Endothelial cell of umbilical vein (primary cell): Measurements from ENCODE around the gene TMEM239. TPM values are rescaled to one million over a fixed set of nuclear protein-coding genes. Genes with fewer than 3 reads are reported as not detected.

Source experiments
- BruUV-seq: library from RNA; stranded (reverse); fragments of 400-500 nt; replicated peaks from 2 replicates; lab custom pipeline; 2021; lab: Mats Ljungman, UMichigan
- CTCF ChIA-PET: fragments of 300-600, 350-600 bp; sonication (Branson Sonifier 250); formaldehyde crosslinking; loops from one replicate; lab custom pipeline; 2021; ENCODE audit warnings: antibody characterized with exemption, inconsistent platforms; lab: Charles Lee
- POLR2A ChIA-PET: fragments of 300-600, 350-600 bp; sonication (Branson Sonifier 250); formaldehyde crosslinking; loops from one replicate; lab custom pipeline; 2021; ENCODE audit warnings: antibody characterized with exemption, inconsistent platforms; lab: Charles Lee
- DNase-seq: peaks from one replicate; pipeline ENCODE4 v3.0.0-alpha.2; 2011; ENCODE audit warnings: low read depth, low spot score
- FAIRE-seq: peaks from 2 replicates; lab custom pipeline; 2011; peaks lifted over from hg19 to GRCh38; lab: Jason Lieb, UNC
- H2AFZ ChIP-seq: 2 replicates; pipeline ENCODE4 v1.6.0; 2012; ENCODE audit warnings: low read depth, low read length, control low read depth, inconsistent platforms
- H3K27ac ChIP-seq: 2 replicates; pipeline ENCODE4 v1.5.1; 2011; ENCODE audit warnings: low read depth, mild to moderate bottlenecking, control low read depth, low read length, moderate library complexity; ENCODE audit not compliant: insufficient read depth
- H3K27me3 ChIP-seq, 2 experiments: 2 replicates each; pipeline versions ENCODE4 v1.6.0 to v1.6.1; 2011; ENCODE audit warnings: low read length in 2 of 2, mixed read lengths in 1 of 2; ENCODE audit not compliant: control insufficient read depth in 2 of 2, insufficient read depth in 2 of 2
- H3K36me3 ChIP-seq, 2 experiments: 2 replicates in 1 of 2; 3 replicates in 1 of 2; pipeline ENCODE4 v1.5.1; 2011; ENCODE audit warnings: low read length in 2 of 2, mild to moderate bottlenecking in 1 of 2, moderate library complexity in 1 of 2; ENCODE audit not compliant: control insufficient read depth in 2 of 2, insufficient read depth in 2 of 2; ENCODE audit errors: extremely low read depth in 1 of 2
- H3K4me1 ChIP-seq: 3 replicates; pipeline ENCODE4 v1.5.1; 2011; ENCODE audit warnings: mild to moderate bottlenecking, low read length; ENCODE audit not compliant: control insufficient read depth, insufficient read depth; ENCODE audit errors: extremely low read depth
- H3K4me2 ChIP-seq: 2 replicates; pipeline ENCODE4 v1.6.1; 2011; ENCODE audit warnings: low read length, control low read depth, mixed read lengths; ENCODE audit not compliant: insufficient read depth
- H3K4me3 ChIP-seq, 3 experiments: fragments of 200-600 bp in 1 of 3; sonication (generic), shearing (Covaris generic) in 1 of 3; replicated peaks in 1 of 3; 2 replicates each; pipeline ENCODE4 v1.5.1; 2011 to 2016; ENCODE audit warnings: control low read depth in 3 of 3, low read length in 3 of 3, mild to moderate bottlenecking in 2 of 3, inconsistent platforms in 1 of 3, low read depth in 1 of 3, moderate library complexity in 1 of 3; ENCODE audit not compliant: insufficient read depth in 1 of 3
- H3K79me2 ChIP-seq: 2 replicates; pipeline ENCODE4 v1.6.0; 2012; ENCODE audit warnings: low read length, inconsistent platforms; ENCODE audit not compliant: control insufficient read depth, insufficient read depth
- H3K9ac ChIP-seq: replicated peaks from 2 replicates; pipeline ENCODE3; 2011; ENCODE audit warnings: low read length, control low read depth; ENCODE audit not compliant: insufficient read depth; ENCODE audit errors: extremely low read depth
- H3K9me1 ChIP-seq: replicated peaks from 3 replicates; pipeline ENCODE4 v1.6.0; 2011; ENCODE audit warnings: mild to moderate bottlenecking, low read length; ENCODE audit not compliant: control insufficient read depth, insufficient read depth; ENCODE audit errors: extremely low read depth
- H3K9me3 ChIP-seq: replicated peaks from 2 replicates; pipeline ENCODE4 v1.5.1; 2012; ENCODE audit warnings: low read length, inconsistent platforms; ENCODE audit not compliant: control insufficient read depth, insufficient read depth
- H4K20me1 ChIP-seq: replicated peaks from 2 replicates; pipeline ENCODE3; 2011; ENCODE audit warnings: mild to moderate bottlenecking, low read length; ENCODE audit not compliant: control insufficient read depth, insufficient read depth; ENCODE audit errors: extremely low read depth
- CTCF ChIP-seq, 2 donors: IDR thresholded peaks; 1 replicate in 1 of 2; 2 replicates in 1 of 2; pipeline ENCODE4 v1.5.1; 2011; ENCODE audit warnings: low read length in 2 of 2, mild to moderate bottlenecking in 2 of 2, moderate library complexity in 2 of 2, control low read depth in 1 of 2, inconsistent platforms in 1 of 2, low read depth in 1 of 2; ENCODE audit not compliant: insufficient read depth in 1 of 2; ENCODE audit errors: extremely low read depth in 1 of 2
- EZH2 ChIP-seq: IDR thresholded peaks from 2 replicates; pipeline ENCODE4 v1.6.1; 2012; ENCODE audit warnings: borderline replicate concordance, low read depth, mild to moderate bottlenecking, moderate library complexity, low read length, inconsistent platforms; ENCODE audit not compliant: severe bottlenecking
- FOS ChIP-seq: IDR thresholded peaks from 2 replicates; pipeline ENCODE4 v1.6.1; 2011; ENCODE audit warnings: mild to moderate bottlenecking, low read length, moderate library complexity, borderline replicate concordance; ENCODE audit not compliant: insufficient read depth
- GATA2 ChIP-seq: IDR thresholded peaks from 2 replicates; pipeline ENCODE4 v1.7.0; 2011; ENCODE audit warnings: low read depth, mild to moderate bottlenecking, moderate library complexity, mixed read lengths, low read length; ENCODE audit not compliant: insufficient read length, insufficient read depth
- JUN ChIP-seq: IDR thresholded peaks from 2 replicates; pipeline ENCODE4 v1.6.1; 2011; ENCODE audit warnings: borderline replicate concordance, low read depth; ENCODE audit not compliant: insufficient read length, insufficient read depth
- MAX ChIP-seq: IDR thresholded peaks from 2 replicates; pipeline ENCODE4 v1.6.1; 2011; ENCODE audit not compliant: insufficient read depth, insufficient read length
- MYC ChIP-seq: IDR thresholded peaks from one replicate; pipeline ENCODE4 v1.6.1; 2011; ENCODE audit warnings: mild to moderate bottlenecking, low read depth, low read length
- POLR2A ChIP-seq: IDR thresholded peaks from 2 replicates; pipeline ENCODE4 v1.6.1; 2012; ENCODE audit warnings: low read depth, mild to moderate bottlenecking, control low read depth, low read length
- POLR2AphosphoS5 ChIP-seq: IDR thresholded peaks from 2 replicates; pipeline ENCODE4 v1.6.1; 2012; ENCODE audit warnings: low read depth, mild to moderate bottlenecking, control low read depth, low read length, moderate library complexity; ENCODE audit not compliant: insufficient read depth
- dilution Hi-C: fragments of 300-500 bp; cut with MboI; formaldehyde crosslinking; loops from one replicate; pipeline ENCODE4 v1.15.0; 2019; ENCODE audit warnings: low sequenced_read_pairs; ENCODE audit not compliant: extremely low pct_ligation_motif_present
- intact Hi-C: fragments of 100-400 bp; cut with micrococcal nuclease; formaldehyde crosslinking; loops from one replicate; pipeline ENCODE4 v1.10.0; 2022
- polyA plus RNA-seq, 4 experiments: library from polyadenylated mRNA; depleted of rRNA in 3 of 4; stranded (reverse) in 3 of 4; unstranded in 1 of 4; fragments of >200 nt; gene quantifications; 2 replicates each; pipeline versions ENCODE4 v1.2.1 to v1.2.3, GENCODE V29; 2011 to 2012; ENCODE audit warnings: missing spikeins in 1 of 4
- total RNA-seq: library from RNA; stranded (reverse); gene quantifications from 2 replicates; pipeline ENCODE4 v1.2.3, GENCODE V29; 2021

Gene TMEM239
- total and polyA plus RNA-seq, 2 donors (not counting 3 experiments of a cell fraction or from before 2014, with no cell fraction given) = not detected

GRCh38 chr20:2796011-2796660, 20.0 kb upstream of the TMEM239 start:
- Histone ChIP-seq H4K20me1 (no peaks in the 10 kb centered on the region), H3K79me2 (no peaks in the 10 kb centered on the region), H3K27ac (no peak overlapping the region), H3K27me3 (peaks cover 18 to 19% of the 10 kb centered on the region in 2 experiments), H2AFZ (no peak overlapping the region), H3K4me2 (no peak overlapping the region), H3K9me3 (no peaks in the 10 kb centered on the region), H3K4me1 (peaks cover 4% of the 10 kb centered on the region), H3K9ac (no peak overlapping the region), H3K4me3 (no peak overlapping the region), H3K9me1 (no peaks in the 10 kb centered on the region), H3K36me3 (no peaks in the 10 kb centered on the region)
- FAIRE-seq (no peak), DNase-seq (no peak)
- dilution Hi-C loops (no loop called here), intact Hi-C loops (no loop called here)
- no peak for TF ChIP-seq POLR2AphosphoS5
- no peak for TF ChIP-seq MAX
- TF ChIP-seq GATA2 = no peak
- no TSS peak for BruUV-seq
- CTCF ChIA-PET = no interaction called here
- POLR2A ChIA-PET = no interaction called here

GRCh38 chr20:2797136-2797983, 18.8 kb upstream of the TMEM239 start:
- no TSS peak for BruUV-seq
- Histone ChIP-seq H2AFZ (no peak overlapping the region), H3K9me3 (no peaks in the 10 kb centered on the region), H3K4me1 (peaks cover 6% of the 10 kb centered on the region), H3K27me3 (peaks cover 23 to 29% of the 10 kb centered on the region in 2 experiments), H3K79me2 (no peaks in the 10 kb centered on the region), H3K36me3 (no peaks in the 10 kb centered on the region), H3K27ac (no peak overlapping the region), H4K20me1 (no peaks in the 10 kb centered on the region), H3K4me3 (no peak overlapping the region), H3K4me2 (no peak overlapping the region), H3K9me1 (no peaks in the 10 kb centered on the region), H3K9ac (no peak overlapping the region)
- intact Hi-C loops = no loop called here
- POLR2A ChIA-PET = no interaction called here
- CTCF ChIA-PET = interaction anchor here (2.7 kb wide), 1 partner anchor 55 kb away, joined by 7 read pairs; no protein-coding TSS in a partner anchor
- DNase-seq (no peak), FAIRE-seq (no peak)
- dilution Hi-C loops = no loop called here
- TF ChIP-seq POLR2A (no peak), GATA2 (no peak), POLR2AphosphoS5 (no peak), MYC (no peak), FOS (no peak), JUN (no peak), EZH2 (no peak), MAX (no peak), CTCF (IDR thresholded peaks at IDR 0.05; ENCODE audit: extremely low read depth in 1 of 2, insufficient read depth in 1 of 2, low read depth in 1 of 2, low read length in 2 of 2) (no peak)
